ENCODE measurements around the gene ASPG. TPM values are rescaled to one million over a fixed set of nuclear protein-coding genes. Genes with fewer than 3 reads are reported as not detected.

ASPG gene
- total RNA-seq, 1 donor from 2014 or later, result 1.2 TPM

GRCh38 chr14:104105822-104106470 lies 20.4 kb downstream of the ASPG start:
- Mint-ChIP-seq H3K27me3 (ENCODE audit: insufficient read depth, low read depth) (peaks cover 4% of the 10 kb centered on the region), H3K9me3 (no peaks in the 10 kb centered on the region), H3K36me3 (no peaks in the 10 kb centered on the region), H3K4me1 (peaks cover 15% of the 10 kb centered on the region), H3K4me3 (no peak overlapping the region), H3K27ac (no peak overlapping the region)
- Histone ChIP-seq H3K4me2 (no peak overlapping the region), H4K20me1 (ENCODE audit: low read depth) (no peaks in the 10 kb centered on the region), H3K79me2 (ENCODE audit: low read depth) (no peaks in the 10 kb centered on the region), H3K27me3 (no peaks in the 10 kb centered on the region), H2AFZ (replicated peaks) (no peak overlapping the region), H3F3A (ENCODE audit: low read depth) (no peaks in the 10 kb centered on the region), H3K27ac (no peak overlapping the region), H3K36me3 (no peaks in the 10 kb centered on the region), H3K4me1 (peaks cover 18% of the 10 kb centered on the region), H3K4me3 (no peak overlapping the region), H3K9ac (no peak overlapping the region), H3K9me3 (ENCODE audit: low read depth) (no peaks in the 10 kb centered on the region)
- TF ChIP-seq CTCF (IDR thresholded peaks at IDR 0.05) (no peak), EZH2 (IDR thresholded peaks at IDR 0.05) (no peak), EZH2phosphoT487 (IDR thresholded peaks at IDR 0.05) (no peak)
- DNase-seq (ENCODE audit: low spot score), result no peak

GRCh38 chr14:104106471-104106991 lies 21.0 kb downstream of the ASPG start:
- H3K4me1 Mint-ChIP-seq, result peaks cover 17% of the 10 kb centered on the region
- H3K9me3 Mint-ChIP-seq, result no peaks in the 10 kb centered on the region
- H3K36me3 Mint-ChIP-seq, result no peaks in the 10 kb centered on the region

GRCh38 chr14:104107101-104107581 lies 21.6 kb downstream of the ASPG start:
- no peak for DNase-seq (ENCODE audit: low spot score)
- H3K4me1 Mint-ChIP-seq, result peaks cover 17% of the 10 kb centered on the region
- no peaks in the 10 kb centered on the region for H3K36me3 Mint-ChIP-seq

More at GRCh38 chr14:104106471-104106991, 21.0 kb downstream of the ASPG start:
- TF ChIP-seq CTCF (IDR thresholded peaks at IDR 0.05) (no peak), EZH2phosphoT487 (IDR thresholded peaks at IDR 0.05) (no peak), EZH2 (IDR thresholded peaks at IDR 0.05) (no peak)
- H3K79me2 ChIP-seq (ENCODE audit: low read depth), result no peaks in the 10 kb centered on the region
- H4K20me1 ChIP-seq (ENCODE audit: low read depth), result no peaks in the 10 kb centered on the region
- no peak overlapping the region for H3K4me3 ChIP-seq
- no peaks in the 10 kb centered on the region for H3K9me3 ChIP-seq (ENCODE audit: low read depth)
- Mint-ChIP-seq H3K4me3 (no peak overlapping the region), H3K27me3 (ENCODE audit: insufficient read depth, low read depth) (peaks cover 4% of the 10 kb centered on the region), H3K27ac (no peak overlapping the region)
- H3K4me2 ChIP-seq, result no peak overlapping the region
- no peaks in the 10 kb centered on the region for H3K36me3 ChIP-seq
- no peaks in the 10 kb centered on the region for H3K27me3 ChIP-seq
- H3K4me1 ChIP-seq, result peaks cover 18% of the 10 kb centered on the region
- H3K9ac ChIP-seq, result no peak overlapping the region
- no peak overlapping the region for H3K27ac ChIP-seq
- no peak overlapping the region for H2AFZ ChIP-seq (replicated peaks)
- no peaks in the 10 kb centered on the region for H3F3A ChIP-seq (ENCODE audit: low read depth)
- DNase-seq (ENCODE audit: low spot score), result no peak

More at GRCh38 chr14:104107101-104107581, 21.6 kb downstream of the ASPG start:
- peaks cover 18% of the 10 kb centered on the region for H3K4me1 ChIP-seq
- no peak overlapping the region for H3K27ac ChIP-seq
- no peaks in the 10 kb centered on the region for H3K9me3 ChIP-seq (ENCODE audit: low read depth)
- H3K9ac ChIP-seq, result no peak overlapping the region
- no peaks in the 10 kb centered on the region for H3K27me3 ChIP-seq
- no peaks in the 10 kb centered on the region for H4K20me1 ChIP-seq (ENCODE audit: low read depth)
- H3K4me2 ChIP-seq, result no peak overlapping the region
- H3K36me3 ChIP-seq, result no peaks in the 10 kb centered on the region
- no peaks in the 10 kb centered on the region for H3F3A ChIP-seq (ENCODE audit: low read depth)
- no peak overlapping the region for H3K4me3 ChIP-seq
- no peak overlapping the region for H3K4me3 Mint-ChIP-seq
- no peaks in the 10 kb centered on the region for H3K79me2 ChIP-seq (ENCODE audit: low read depth)
- H3K27ac Mint-ChIP-seq, result no peak overlapping the region
- H2AFZ ChIP-seq (replicated peaks), result no peak overlapping the region
- TF ChIP-seq EZH2 (IDR thresholded peaks at IDR 0.05) (no peak), EZH2phosphoT487 (IDR thresholded peaks at IDR 0.05) (no peak), CTCF (IDR thresholded peaks at IDR 0.05) (no peak)
- H3K9me3 Mint-ChIP-seq, result no peaks in the 10 kb centered on the region
- H3K27me3 Mint-ChIP-seq (ENCODE audit: insufficient read depth, low read depth), result peaks cover 4% of the 10 kb centered on the region

Measured in neural progenitor cell (in vitro differentiated cells).